Natural killer cell (primary cell): ENCODE results near the gene CERS1. TPM values are rescaled to one million over a fixed set of nuclear protein-coding genes. Genes with fewer than 3 reads are reported as not detected.

ENCODE experiments used
- ATAC-seq, 3 donors: fragments of 150-1000 bp in 2 of 3; fragments of 200-7000 bp in 1 of 3; cut with Tn5 transposase; 1 replicate in 1 of 3; 2 replicates in 2 of 3; pipeline ENCODE4 v1.10.0; 2021; ENCODE audit warnings: mild to moderate bottlenecking in 2 of 3, moderate library complexity in 2 of 3
- DNase-seq, 2 donors: peaks; one replicate each; pipeline versions ENCODE4 v3.0.0 to v3.0.0-alpha.2; 2013 to 2021; ENCODE audit warnings: mixed read lengths in 1 of 2
- H3K27ac ChIP-seq: one replicate; pipeline ENCODE4 v1.5.1; 2013; ENCODE audit warnings: mild to moderate bottlenecking, low read length
- H3K27me3 ChIP-seq: one replicate; pipeline ENCODE4 v1.6.1; 2013; ENCODE audit warnings: low read length; ENCODE audit not compliant: control insufficient read depth, insufficient read depth
- H3K36me3 ChIP-seq: one replicate; pipeline ENCODE4 v1.6.1; 2013; ENCODE audit warnings: low read length; ENCODE audit not compliant: control insufficient read depth, insufficient read depth
- H3K4me1 ChIP-seq: one replicate; pipeline ENCODE4 v1.6.1; 2013; ENCODE audit warnings: low read length; ENCODE audit not compliant: control insufficient read depth, insufficient read depth
- H3K4me3 ChIP-seq: one replicate; pipeline ENCODE4 v1.5.1; 2013; ENCODE audit warnings: low read length
- H3K9me3 ChIP-seq: one replicate; pipeline ENCODE4 v1.6.1; 2013; ENCODE audit warnings: low read length; ENCODE audit not compliant: control insufficient read depth, insufficient read depth
- H3K27ac Mint-ChIP-seq, 2 donors: one replicate each; pipeline ENCODE4 v1.8.0; 2022; ENCODE audit warnings: mild to moderate bottlenecking in 2 of 2, mixed read lengths in 2 of 2, moderate library complexity in 1 of 2
- H3K27me3 Mint-ChIP-seq, 2 donors: one replicate each; pipeline ENCODE4 v1.8.0; 2022; ENCODE audit warnings: low read depth in 2 of 2, mixed read lengths in 2 of 2
- H3K36me3 Mint-ChIP-seq: one replicate; pipeline ENCODE4 v1.8.0; 2022; ENCODE audit warnings: mixed read lengths
- H3K4me1 Mint-ChIP-seq, 2 donors: one replicate each; pipeline ENCODE4 v1.8.0; 2022; ENCODE audit warnings: mixed read lengths in 2 of 2
- H3K4me3 Mint-ChIP-seq: one replicate; pipeline ENCODE4 v1.8.0; 2022; ENCODE audit warnings: mild to moderate bottlenecking, moderate library complexity, mixed read lengths
- H3K9me3 Mint-ChIP-seq, 2 donors: one replicate each; pipeline ENCODE4 v1.8.0; 2022; ENCODE audit warnings: mixed read lengths in 2 of 2
- WGBS: methylation state at CpG from one replicate; pipeline ENCODE4 v1.1.7; 2013; ENCODE audit warnings: missing lambda C conversion rate; ENCODE audit not compliant: insufficient coverage; 5-methylcytosine and 5-hydroxymethylcytosine counted together
- intact Hi-C: fragments of 100-400 bp; cut with micrococcal nuclease; formaldehyde crosslinking; loops from one replicate; pipeline ENCODE4 v1.14.2; 2022
- total RNA-seq, 4 donors: library from RNA; stranded (reverse); fragments of 120-200 nt in 1 of 4; gene quantifications; one replicate each; pipeline versions ENCODE4 v1.2.3 to v1.2.4, GENCODE V29; 2013 to 2022
- TF ChIP-seq, protein P1 (sequence below): fragments of 200-600 bp; IDR thresholded peaks from one replicate; pipeline ENCODE4 v1.8.0; 2022; ENCODE audit warnings: antibody characterized with exemption

The CERS1 gene
- total RNA-seq, 3 donors from 2014 or later (not counting 1 experiment from before 2014, with no cell fraction given) = not detected

DNA sequence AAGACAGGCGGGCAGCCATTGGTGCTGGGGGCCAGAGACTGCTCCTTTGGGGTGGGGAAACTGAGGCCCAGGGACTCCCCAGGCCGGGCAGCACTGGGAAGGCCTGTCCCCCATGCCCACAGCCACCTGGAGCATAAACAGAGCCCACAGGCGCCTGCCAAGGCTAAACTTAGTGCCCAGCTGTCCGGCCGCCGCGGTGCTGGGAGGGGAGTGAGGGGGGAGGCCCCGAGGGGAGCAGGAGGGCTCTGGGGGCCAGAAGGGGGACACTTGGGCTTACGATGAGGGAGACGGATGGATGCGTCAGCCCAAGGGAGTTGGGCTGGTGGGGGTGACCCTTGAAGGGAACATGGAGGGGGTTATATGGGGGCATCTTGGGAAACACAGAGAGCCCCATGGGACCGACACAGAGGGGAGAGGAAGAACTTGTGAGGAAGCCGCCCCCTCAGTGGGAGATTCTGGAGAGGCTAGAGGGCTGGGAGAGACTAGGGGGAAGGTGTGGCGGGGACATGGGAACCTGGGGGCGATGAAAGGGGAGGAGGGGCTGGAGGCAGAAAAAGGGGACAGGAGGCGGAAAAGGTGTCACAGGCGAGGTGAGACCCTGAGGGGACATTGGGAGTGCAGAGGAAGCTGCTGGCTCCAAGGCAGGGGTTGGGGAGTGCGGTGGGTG lies 2.2 kb downstream of the CERS1 start:
- ATAC-seq = no peak

DNA sequence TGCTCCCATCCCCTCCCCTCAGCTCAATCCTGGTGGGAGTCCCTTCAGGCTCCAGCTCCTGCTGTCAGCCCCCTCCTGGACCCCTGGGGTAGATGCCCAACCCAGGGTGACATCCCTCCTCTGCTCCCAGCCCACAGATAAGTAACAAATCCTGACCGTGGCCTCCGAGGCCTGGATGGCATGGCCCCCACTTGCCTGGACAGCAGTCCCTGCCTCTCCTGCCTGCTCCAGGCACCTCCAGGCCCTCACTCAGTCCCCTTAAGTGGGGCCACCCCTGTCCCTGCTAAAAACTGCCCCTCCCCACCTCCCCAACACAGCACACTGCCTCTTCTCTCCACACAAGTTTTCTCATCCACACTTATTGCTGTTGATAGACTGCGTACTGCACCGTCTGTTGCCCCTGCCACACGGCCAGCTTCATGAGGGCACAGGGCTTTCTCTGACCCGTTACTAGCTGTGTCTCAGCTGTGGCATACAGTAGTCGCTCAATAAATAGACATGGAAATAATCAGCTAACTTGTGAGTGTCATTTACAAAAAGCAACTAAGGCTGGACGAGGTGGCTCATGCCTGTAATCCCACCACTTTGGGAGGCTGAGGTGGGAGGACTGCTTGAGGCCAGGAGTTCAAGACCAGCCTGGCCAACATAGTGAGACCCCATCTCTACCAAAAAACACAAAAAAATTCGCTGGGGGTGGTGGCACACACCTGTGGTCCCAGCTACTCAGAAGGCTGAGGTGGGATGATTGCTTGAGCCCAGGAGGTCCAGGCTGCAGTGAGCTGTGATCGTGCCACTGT lies 5.8 kb downstream of the CERS1 start:
- no peak overlapping the region for H3K27ac Mint-ChIP-seq
- H3K27me3 ChIP-seq = peaks cover 6% of the 10 kb centered on the region
- WGBS = 78% methylated on average over 10 of the region's 10 CpGs
- H3K4me1 ChIP-seq = no peaks in the 10 kb centered on the region
- no peaks in the 10 kb centered on the region for H3K9me3 ChIP-seq
- no peak overlapping the region for H3K27ac ChIP-seq
- no peaks in the 10 kb centered on the region for H3K9me3 Mint-ChIP-seq
- no peaks in the 10 kb centered on the region for H3K4me1 Mint-ChIP-seq
- ATAC-seq (no peak), DNase-seq (no peak)
- peaks cover 0 to 7% of the 10 kb centered on the region in 2 donors for H3K27me3 Mint-ChIP-seq
- no peaks in the 10 kb centered on the region for H3K36me3 Mint-ChIP-seq
- intact Hi-C loops = no loop called here
- H3K4me3 Mint-ChIP-seq = no peak overlapping the region
- no peaks in the 10 kb centered on the region for H3K36me3 ChIP-seq
- H3K4me3 ChIP-seq = no peak overlapping the region
- TF ChIP-seq, protein P1, sequence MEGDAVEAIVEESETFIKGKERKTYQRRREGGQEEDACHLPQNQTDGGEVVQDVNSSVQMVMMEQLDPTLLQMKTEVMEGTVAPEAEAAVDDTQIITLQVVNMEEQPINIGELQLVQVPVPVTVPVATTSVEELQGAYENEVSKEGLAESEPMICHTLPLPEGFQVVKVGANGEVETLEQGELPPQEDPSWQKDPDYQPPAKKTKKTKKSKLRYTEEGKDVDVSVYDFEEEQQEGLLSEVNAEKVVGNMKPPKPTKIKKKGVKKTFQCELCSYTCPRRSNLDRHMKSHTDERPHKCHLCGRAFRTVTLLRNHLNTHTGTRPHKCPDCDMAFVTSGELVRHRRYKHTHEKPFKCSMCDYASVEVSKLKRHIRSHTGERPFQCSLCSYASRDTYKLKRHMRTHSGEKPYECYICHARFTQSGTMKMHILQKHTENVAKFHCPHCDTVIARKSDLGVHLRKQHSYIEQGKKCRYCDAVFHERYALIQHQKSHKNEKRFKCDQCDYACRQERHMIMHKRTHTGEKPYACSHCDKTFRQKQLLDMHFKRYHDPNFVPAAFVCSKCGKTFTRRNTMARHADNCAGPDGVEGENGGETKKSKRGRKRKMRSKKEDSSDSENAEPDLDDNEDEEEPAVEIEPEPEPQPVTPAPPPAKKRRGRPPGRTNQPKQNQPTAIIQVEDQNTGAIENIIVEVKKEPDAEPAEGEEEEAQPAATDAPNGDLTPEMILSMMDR = no peak

More for the DNA sequence above, 2.2 kb downstream of the CERS1 start:
- 65% methylated on average over 18 of the region's 18 CpGs for WGBS
- Mint-ChIP-seq H3K9me3 (no peaks in the 10 kb centered on the region), H3K27ac (no peak overlapping the region), H3K36me3 (no peaks in the 10 kb centered on the region), H3K27me3 (peaks cover 7 to 21% of the 10 kb centered on the region in 2 donors), H3K4me3 (no peak overlapping the region), H3K4me1 (peaks cover 7 to 13% of the 10 kb centered on the region in 2 donors)
- no peaks in the 10 kb centered on the region for H3K9me3 ChIP-seq
- H3K27ac ChIP-seq = no peak overlapping the region
- DNase-seq = no peak
- H3K4me3 ChIP-seq = no peak overlapping the region
- H3K4me1 ChIP-seq = peaks cover 8% of the 10 kb centered on the region
- intact Hi-C loops = no loop called here
- no peaks in the 10 kb centered on the region for H3K36me3 ChIP-seq
- peaks cover 6% of the 10 kb centered on the region for H3K27me3 ChIP-seq
- TF ChIP-seq, protein P1 = no peak

DNA sequence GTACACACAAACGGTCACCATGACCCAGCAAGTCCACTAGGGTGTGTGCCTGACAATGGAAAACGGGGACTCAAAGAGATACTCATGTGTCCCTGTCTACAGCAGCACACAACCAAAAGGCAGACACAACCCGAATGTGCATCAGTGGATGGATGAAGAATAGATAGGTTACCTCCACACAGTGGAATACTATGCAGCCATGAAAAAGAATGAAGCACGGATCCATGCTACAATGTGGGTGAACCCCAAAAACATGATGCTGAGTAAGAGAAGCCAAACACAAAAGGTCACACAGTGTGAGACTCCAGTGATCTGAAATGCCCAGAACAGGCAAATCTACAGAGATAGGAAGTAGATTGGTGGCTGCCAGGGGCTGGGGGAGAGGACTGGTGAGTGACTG lies 9.0 kb downstream of the CERS1 start:
- no peaks in the 10 kb centered on the region for H3K27me3 ChIP-seq
- no peak overlapping the region for H3K4me3 ChIP-seq
- Mint-ChIP-seq H3K36me3 (no peaks in the 10 kb centered on the region), H3K27ac (no peak overlapping the region), H3K9me3 (no peaks in the 10 kb centered on the region), H3K4me3 (no peak overlapping the region), H3K27me3 (no peaks in the 10 kb centered on the region), H3K4me1 (peaks cover 0 to 4% of the 10 kb centered on the region in 2 donors)
- intact Hi-C loops = no loop called here
- ATAC-seq = no peak
- DNase-seq = no peak
- no peaks in the 10 kb centered on the region for H3K36me3 ChIP-seq
- TF ChIP-seq, protein P1 = no peak
- H3K4me1 ChIP-seq = no peaks in the 10 kb centered on the region
- no peak overlapping the region for H3K27ac ChIP-seq
- no peaks in the 10 kb centered on the region for H3K9me3 ChIP-seq
- 93% methylated on average over 4 of the region's 4 CpGs for WGBS
